CD1c-positive myeloid dendritic cell (primary cell): Measurements from ENCODE around the gene ANKRD63.
A peak's percentile ranks its signal among the peaks of the same experiment; 100 is the strongest.

Experiments used
- DNase-seq: peaks from one replicate; pipeline ENCODE4 v3.0.0-alpha.2; 2016; ENCODE audit errors: extremely low spot score

Gene ANKRD63

GRCh38 chr15:40313531-40314398 lies 30.9 kb upstream of the ANKRD63 start:
- DNase-seq, result peak; percentile 77

- DNase-seq, result no peak
Measured at GRCh38 chr15:40312370-40313158, 29.7 kb upstream of the ANKRD63 start.

- no peak for DNase-seq
Measured at GRCh38 chr15:40310993-40311392, 28.1 kb upstream of the ANKRD63 start.

- peak; percentile 70 for DNase-seq
Measured at GRCh38 chr15:40310001-40310959, 27.4 kb upstream of the ANKRD63 start.

GRCh38 chr15:40309344-40309862 lies 26.5 kb upstream of the ANKRD63 start:
- no peak for DNase-seq

- peak; percentile 80 for DNase-seq
Measured at GRCh38 chr15:40307421-40308211, 24.8 kb upstream of the ANKRD63 start, which contains the start of gene PLCB2. TSS of gene PLCB2 (minus strand) at chr15:40307935. CDS start at chr15:40307672, 263 bp downstream.

- no peak for DNase-seq
Measured at GRCh38 chr15:40306908-40307307, 24.0 kb upstream of the ANKRD63 start.

GRCh38 chr15:40306371-40306770 lies 23.5 kb upstream of the ANKRD63 start:
- peak; percentile 83 for DNase-seq

GRCh38 chr15:40305281-40305680 lies 22.4 kb upstream of the ANKRD63 start:
- DNase-seq, result no peak

GRCh38 chr15:40303576-40303975 lies 20.7 kb upstream of the ANKRD63 start:
- no peak for DNase-seq

- DNase-seq, result no peak
Measured at GRCh38 chr15:40302981-40303380, 20.1 kb upstream of the ANKRD63 start.

- no peak for DNase-seq
Measured at GRCh38 chr15:40302288-40302886, 19.5 kb upstream of the ANKRD63 start.

- DNase-seq, result no peak
Measured at GRCh38 chr15:40301467-40302179, 18.8 kb upstream of the ANKRD63 start.

GRCh38 chr15:40300771-40301170 lies 17.9 kb upstream of the ANKRD63 start:
- DNase-seq, result no peak

- no peak for DNase-seq
Measured at GRCh38 chr15:40300367-40300766, 17.5 kb upstream of the ANKRD63 start.

- DNase-seq, result no peak
Measured at GRCh38 chr15:40298216-40298935, 15.5 kb upstream of the ANKRD63 start.

- DNase-seq, result no peak
Measured at GRCh38 chr15:40297356-40297755, 14.5 kb upstream of the ANKRD63 start.

GRCh38 chr15:40296561-40297230 lies 13.8 kb upstream of the ANKRD63 start:
- DNase-seq, result no peak
